ENCODE results near the gene PDLIM5. TPM values are rescaled to one million over a fixed set of nuclear protein-coding genes. Genes with fewer than 3 reads are reported as not detected.
"Not testable (repeated sequence)": the region's sequence is repeated elsewhere in the genome, so short reads cannot be mapped to it uniquely, and the experiment has no call there.

PDLIM5 gene, protein sequence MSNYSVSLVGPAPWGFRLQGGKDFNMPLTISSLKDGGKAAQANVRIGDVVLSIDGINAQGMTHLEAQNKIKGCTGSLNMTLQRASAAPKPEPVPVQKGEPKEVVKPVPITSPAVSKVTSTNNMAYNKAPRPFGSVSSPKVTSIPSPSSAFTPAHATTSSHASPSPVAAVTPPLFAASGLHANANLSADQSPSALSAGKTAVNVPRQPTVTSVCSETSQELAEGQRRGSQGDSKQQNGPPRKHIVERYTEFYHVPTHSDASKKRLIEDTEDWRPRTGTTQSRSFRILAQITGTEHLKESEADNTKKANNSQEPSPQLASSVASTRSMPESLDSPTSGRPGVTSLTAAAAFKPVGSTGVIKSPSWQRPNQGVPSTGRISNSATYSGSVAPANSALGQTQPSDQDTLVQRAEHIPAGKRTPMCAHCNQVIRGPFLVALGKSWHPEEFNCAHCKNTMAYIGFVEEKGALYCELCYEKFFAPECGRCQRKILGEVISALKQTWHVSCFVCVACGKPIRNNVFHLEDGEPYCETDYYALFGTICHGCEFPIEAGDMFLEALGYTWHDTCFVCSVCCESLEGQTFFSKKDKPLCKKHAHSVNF
- total RNA-seq (10 to 100 TPM; 27.1 to 32.0 (median 29.6) TPM), total RNA-seq (18.5 to 44.6 (median 31.0) reads per million in 29 experiments)
- total RNA-seq (2013) = 25.5 TPM

- no peaks in the 10 kb centered on the region for H3K36me3 Mint-ChIP-seq
- no peaks in the 10 kb centered on the region for H3K9me3 Mint-ChIP-seq
- H3K4me1 ChIP-seq (ENCODE audit: control insufficient read depth in 1 of 2, extremely low read depth in 1 of 2, insufficient read depth in 2 of 2, low read length in 2 of 2) = peaks cover 10 to 11% of the 10 kb centered on the region in 2 experiments
- no peaks in the 10 kb centered on the region for H3K9me3 ChIP-seq
- peak within 1 kb of the TSS; percentile 63 for H3K27ac ChIP-seq (ENCODE audit: low read length)
- peaks cover 0 to 13% of the 10 kb centered on the region in 2 experiments for H3K27me3 ChIP-seq (replicated peaks in 1 of 2; ENCODE audit: control insufficient read depth in 2 of 2, extremely low read depth in 1 of 2, insufficient read depth in 2 of 2, low read length in 1 of 2)
- no peaks in the 10 kb centered on the region for H3K36me3 ChIP-seq (ENCODE audit: control insufficient read depth in 2 of 2, extremely low read depth in 1 of 2, insufficient read depth in 1 of 2, low read length in 1 of 2)
- POLR2A ChIA-PET = interaction anchor here (0.7 to 1.4 kb wide), 3 partner anchors 9 to 195 kb away, joined by 3 to 5 read pairs (median 3); no protein-coding TSS in a partner anchor
- CTCF ChIA-PET = interaction anchor here in 1 of 2 donors (0.6 to 2.0 kb wide), 2 partner anchors 45 to 170 kb away, joined by 3 to 5 read pairs; no protein-coding TSS in a partner anchor
- peaks cover 25 to 32% (median 30%) of the 10 kb centered on the region in 3 donors for H3K4me1 Mint-ChIP-seq
- peak within 1 kb of the TSS; percentile 51 to 78 for H3K27ac Mint-ChIP-seq
- peak within 1 kb of the TSS; percentile 86 to 87 (median 86) for H3K4me3 Mint-ChIP-seq
- DNase-seq (peak; percentile 73 to 94 (median 84)), ATAC-seq (replicated peaks in 1 of 4) (peak; percentile 96 to 98 (median 96))
- H3K4me3 ChIP-seq (ENCODE audit: control insufficient read depth in 1 of 2, extremely low read depth in 1 of 2, low read length in 1 of 2) = peak within 1 kb of the TSS; percentile 80 to 95
- under 1% methylated on average over 77 of the region's 88 CpGs for WGBS (ENCODE audit: insufficient coverage)
- H3K27me3 Mint-ChIP-seq = peaks cover 20 to 24% of the 10 kb centered on the region in 2 donors
These were observed at the start of gene PDLIM5 for GRCh38 chr4:94451695-94452475. TSS of gene PDLIM5 (plus strand) at chr4:94451942. CDS start at chr4:94455289, 3,347 bp downstream.

DNA sequence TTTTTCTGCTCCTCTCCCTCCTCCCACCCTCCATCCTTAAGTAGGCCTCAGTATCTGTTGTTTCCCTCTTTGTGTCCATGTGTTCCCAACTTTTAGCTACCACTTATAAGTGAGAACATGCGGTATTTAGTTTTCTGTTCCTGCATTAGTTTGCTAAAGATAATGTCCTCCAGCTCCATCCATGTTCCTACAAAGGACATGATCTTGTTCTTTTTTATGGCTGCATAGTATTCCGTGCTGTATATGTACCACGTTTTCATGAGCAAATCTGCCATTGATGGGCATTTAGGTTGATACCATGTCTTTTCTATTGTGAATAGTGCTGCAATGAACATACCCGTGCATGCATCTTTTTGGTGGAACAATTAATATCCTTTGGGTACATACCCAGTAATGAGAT is 49.3 kb upstream of the PDLIM5 start:
- H3K9me3 ChIP-seq; POLR2A ChIA-PET; H3K36me3 ChIP-seq (ENCODE audit: control insufficient read depth in 2 of 2, extremely low read depth in 1 of 2, insufficient read depth in 1 of 2, low read length in 1 of 2); H3K4me1 Mint-ChIP-seq; H3K9me3 Mint-ChIP-seq; ATAC-seq (replicated peaks in 1 of 4); H3K4me3 Mint-ChIP-seq; H3K27me3 ChIP-seq (replicated peaks in 1 of 2; ENCODE audit: control insufficient read depth in 2 of 2, extremely low read depth in 1 of 2, insufficient read depth in 2 of 2, low read length in 1 of 2); H3K27ac Mint-ChIP-seq; H3K4me3 ChIP-seq (ENCODE audit: control insufficient read depth in 1 of 2, extremely low read depth in 1 of 2, low read length in 1 of 2); DNase-seq; H3K36me3 Mint-ChIP-seq; H3K4me1 ChIP-seq (ENCODE audit: control insufficient read depth in 1 of 2, extremely low read depth in 1 of 2, insufficient read depth in 2 of 2, low read length in 2 of 2); H3K27me3 Mint-ChIP-seq; H3K27ac ChIP-seq (ENCODE audit: low read length): not testable (repeated sequence)
- WGBS (ENCODE audit: insufficient coverage) = no CpG with 5 or more reads among the region's 4 CpGs
- CTCF ChIA-PET = interaction anchor here in 1 of 2 donors (1.0 kb wide), 1 partner anchor 208 kb away, joined by 3 read pairs; no protein-coding TSS in a partner anchor

GRCh38 chr4:94403751-94404150 is 48.0 kb upstream of the PDLIM5 start:
- ChIA-PET CTCF (interaction anchor here in 1 of 2 donors (0.9 kb wide), 1 partner anchor 168 kb away, joined by 5 read pairs; no protein-coding TSS in a partner anchor), POLR2A (no interaction called here)
- H3K4me3 Mint-ChIP-seq = no peak overlapping the region
- H3K27ac Mint-ChIP-seq = no peak overlapping the region
- peaks cover 0 to 5% of the 10 kb centered on the region in 2 donors for H3K27me3 Mint-ChIP-seq
- Histone ChIP-seq H3K4me3 (ENCODE audit: control insufficient read depth in 1 of 2, extremely low read depth in 1 of 2, low read length in 1 of 2) (no peak overlapping the region), H3K9me3 (no peaks in the 10 kb centered on the region), H3K36me3 (ENCODE audit: control insufficient read depth in 2 of 2, extremely low read depth in 1 of 2, insufficient read depth in 1 of 2, low read length in 1 of 2) (no peaks in the 10 kb centered on the region), H3K27ac (ENCODE audit: low read length) (no peak overlapping the region), H3K4me1 (ENCODE audit: control insufficient read depth in 1 of 2, extremely low read depth in 1 of 2, insufficient read depth in 2 of 2, low read length in 2 of 2) (no peaks in the 10 kb centered on the region), H3K27me3 (replicated peaks in 1 of 2; ENCODE audit: control insufficient read depth in 2 of 2, extremely low read depth in 1 of 2, insufficient read depth in 2 of 2, low read length in 1 of 2) (no peaks in the 10 kb centered on the region)
- no peak for DNase-seq
- no peaks in the 10 kb centered on the region for H3K9me3 Mint-ChIP-seq
- H3K4me1 Mint-ChIP-seq = no peaks in the 10 kb centered on the region
- no peaks in the 10 kb centered on the region for H3K36me3 Mint-ChIP-seq
- no peak for ATAC-seq (replicated peaks in 1 of 4)

GRCh38 chr4:94406668-94407437 is 44.9 kb upstream of the PDLIM5 start:
- no peaks in the 10 kb centered on the region for H3K36me3 ChIP-seq (ENCODE audit: control insufficient read depth in 2 of 2, extremely low read depth in 1 of 2, insufficient read depth in 1 of 2, low read length in 1 of 2)
- no peaks in the 10 kb centered on the region for H3K9me3 Mint-ChIP-seq
- H3K27ac Mint-ChIP-seq = no peak overlapping the region
- peaks cover 2 to 5% of the 10 kb centered on the region in 2 donors for H3K27me3 Mint-ChIP-seq
- no peaks in the 10 kb centered on the region for H3K27me3 ChIP-seq (replicated peaks in 1 of 2; ENCODE audit: control insufficient read depth in 2 of 2, extremely low read depth in 1 of 2, insufficient read depth in 2 of 2, low read length in 1 of 2)
- ATAC-seq (replicated peaks in 1 of 4) (peak; percentile 50 to 68 (median 53)), DNase-seq (peak; percentile 8 to 84 (median 42))
- no peak overlapping the region for H3K4me3 ChIP-seq (ENCODE audit: control insufficient read depth in 1 of 2, extremely low read depth in 1 of 2, low read length in 1 of 2)
- H3K9me3 ChIP-seq = no peaks in the 10 kb centered on the region
- POLR2A ChIA-PET = interaction anchor here in 1 of 2 donors (0.5 kb wide), 1 partner anchor 61 kb away, joined by 3 read pairs; no protein-coding TSS in a partner anchor
- CTCF ChIA-PET = interaction anchor here (0.6 to 1.4 kb wide), 19 partner anchors 8 to 656 kb away, joined by 3 to 5 read pairs (median 3); partner anchors contain the start of gene PDLIM5 (in 1 of the 2)
- H3K4me3 Mint-ChIP-seq = no peak overlapping the region
- H3K27ac ChIP-seq (ENCODE audit: low read length) = no peak overlapping the region
- H3K36me3 Mint-ChIP-seq = no peaks in the 10 kb centered on the region
- 20% methylated on average over 2 of the region's 10 CpGs for WGBS (ENCODE audit: insufficient coverage)
- H3K4me1 ChIP-seq (ENCODE audit: control insufficient read depth in 1 of 2, extremely low read depth in 1 of 2, insufficient read depth in 2 of 2, low read length in 2 of 2) = no peaks in the 10 kb centered on the region
- H3K4me1 Mint-ChIP-seq = no peaks in the 10 kb centered on the region

- POLR2A ChIA-PET = no interaction called here
These were observed 43.9 kb upstream of the PDLIM5 start for GRCh38 chr4:94407846-94408245.

More at GRCh38 chr4:94407846-94408245, 43.9 kb upstream of the PDLIM5 start:
- CTCF ChIA-PET = interaction anchor here (0.6 to 1.4 kb wide), 7 partner anchors 7 to 714 kb away, joined by 3 to 5 read pairs (median 3); no protein-coding TSS in a partner anchor
- Histone ChIP-seq H3K4me1 (ENCODE audit: control insufficient read depth in 1 of 2, extremely low read depth in 1 of 2, insufficient read depth in 2 of 2, low read length in 2 of 2) (no peaks in the 10 kb centered on the region), H3K4me3 (ENCODE audit: control insufficient read depth in 1 of 2, extremely low read depth in 1 of 2, low read length in 1 of 2) (no peak overlapping the region), H3K9me3 (no peaks in the 10 kb centered on the region), H3K36me3 (ENCODE audit: control insufficient read depth in 2 of 2, extremely low read depth in 1 of 2, insufficient read depth in 1 of 2, low read length in 1 of 2) (no peaks in the 10 kb centered on the region), H3K27me3 (replicated peaks in 1 of 2; ENCODE audit: control insufficient read depth in 2 of 2, extremely low read depth in 1 of 2, insufficient read depth in 2 of 2, low read length in 1 of 2) (no peaks in the 10 kb centered on the region), H3K27ac (ENCODE audit: low read length) (no peak overlapping the region)
- Mint-ChIP-seq H3K27me3 (peaks cover 2 to 10% of the 10 kb centered on the region in 2 donors), H3K9me3 (no peaks in the 10 kb centered on the region), H3K4me1 (no peaks in the 10 kb centered on the region), H3K27ac (no peak overlapping the region), H3K36me3 (no peaks in the 10 kb centered on the region), H3K4me3 (no peak overlapping the region)
- ATAC-seq (replicated peaks in 1 of 4) (no peak), DNase-seq (no peak)
- no CpG with 5 or more reads among the region's 2 CpGs for WGBS (ENCODE audit: insufficient coverage)
